SJCRH30 (cell line): ENCODE data around the gene NR4A3. TPM values are rescaled to one million over a fixed set of nuclear protein-coding genes. Genes with fewer than 3 reads are reported as not detected.

ENCODE experiments used
- DNase-seq, 2 experiments: peaks; one replicate each; pipeline ENCODE4 v3.0.0-alpha.2; 2015 to 2020
- H3K27ac ChIP-seq: fragments of 250-450 bp; sonication (Bioruptor Pico); 2 replicates; pipeline ENCODE4 v1.5.1; 2020; ENCODE audit warnings: mild to moderate bottlenecking, moderate library complexity
- H3K27me3 ChIP-seq: fragments of 250-450 bp; sonication (Bioruptor Pico); 2 replicates; pipeline ENCODE4 v1.5.1; 2020; ENCODE audit warnings: mild to moderate bottlenecking, moderate library complexity
- H3K36me3 ChIP-seq: fragments of 250-450 bp; sonication (Bioruptor Pico); 2 replicates; pipeline ENCODE4 v1.5.1; 2020; ENCODE audit warnings: mild to moderate bottlenecking, moderate library complexity
- H3K4me1 ChIP-seq: fragments of 250-450 bp; sonication (Bioruptor Pico); 2 replicates; pipeline ENCODE4 v1.5.1; 2020; ENCODE audit warnings: mild to moderate bottlenecking, moderate library complexity
- H3K4me3 ChIP-seq: fragments of 250-450 bp; sonication (Bioruptor Pico); 2 replicates; pipeline ENCODE4 v1.5.1; 2020; ENCODE audit warnings: mild to moderate bottlenecking, moderate library complexity
- H3K9me3 ChIP-seq: fragments of 250-450 bp; sonication (Bioruptor Pico); replicated peaks from 2 replicates; pipeline ENCODE4 v1.5.1; 2020; ENCODE audit warnings: mild to moderate bottlenecking, moderate library complexity
- total RNA-seq: library from RNA; depleted of rRNA; stranded (reverse); fragments of >200 nt; shearing (Covaris generic); gene quantifications from 2 replicates; pipeline ENCODE4 v1.2.3, GENCODE V29; 2014; rRNA removed

The NR4A3 gene
- total RNA-seq, 1 experiment from 2014 or later: 0.32 TPM

GRCh38 chr9:99906403-99907207, 84.9 kb downstream of the NR4A3 start, which contains the start of gene STX17:
TSS of gene STX17 (plus strand) at chr9:99906654. CDS start at chr9:99915240, 8,586 bp downstream.
- Histone ChIP-seq H3K4me1 (peaks cover 13% of the 10 kb centered on the region), H3K9me3 (no peaks in the 10 kb centered on the region), H3K36me3 (no peaks in the 10 kb centered on the region), H3K27me3 (no peaks in the 10 kb centered on the region), H3K4me3 (peak within 1 kb of the TSS; percentile 100), H3K27ac (peak within 1 kb of the TSS; percentile 91)
- DNase-seq: peak; percentile 85 to 88

GRCh38 chr9:99907208-99907532, 85.5 kb downstream of the NR4A3 start:
- no peaks in the 10 kb centered on the region for H3K36me3 ChIP-seq
- H3K4me3 ChIP-seq: peak overlapping the region; percentile 100
- DNase-seq: no peak
- peak overlapping the region; percentile 91 for H3K27ac ChIP-seq
- no peaks in the 10 kb centered on the region for H3K9me3 ChIP-seq
- no peaks in the 10 kb centered on the region for H3K27me3 ChIP-seq
- H3K4me1 ChIP-seq: peaks cover 13% of the 10 kb centered on the region

GRCh38 chr9:99911600-99911999, 89.9 kb downstream of the NR4A3 start:
- no peaks in the 10 kb centered on the region for H3K27me3 ChIP-seq
- H3K36me3 ChIP-seq: peaks cover 13% of the 10 kb centered on the region; the same call in 1 of the 2 replicates
- DNase-seq: no peak
- H3K9me3 ChIP-seq: no peaks in the 10 kb centered on the region
- H3K27ac ChIP-seq: no peak overlapping the region
- H3K4me3 ChIP-seq: no peak overlapping the region
- 0 out of 2 replicates have a peak, but pooled peaks cover 4% of the 10 kb centered on the region for H3K4me1 ChIP-seq

Other genes with a start within 250 kb of the NR4A3 start
- gene STX17, start 84.8 kb downstream of the NR4A3 start, total RNA-seq: 17.2 and 18.1 TPM in 2 replicates